Activated B cell treated with CpG ODN at 0.5 μM for 24 hours (primary cell): ENCODE measurements around the gene TWIST2. TPM values are rescaled to one million over a fixed set of nuclear protein-coding genes. Genes with fewer than 3 reads are reported as not detected.

ENCODE experiments used
- ATAC-seq: fragments of 200-7000 bp; cut with Tn5 transposase; one replicate; pipeline ENCODE4 v1.10.0; 2021; ENCODE audit warnings: low read depth, mild to moderate bottlenecking, moderate library complexity
- CTCF ChIA-PET: fragments of 350-600 bp; sonication (Branson Sonifier 250); formaldehyde crosslinking; loops from one replicate; lab custom pipeline; 2021; ENCODE audit warnings: antibody characterized with exemption; lab: Charles Lee
- POLR2A ChIA-PET: fragments of 350-600 bp; sonication (Branson Sonifier 250); formaldehyde crosslinking; loops from one replicate; lab custom pipeline; 2021; ENCODE audit warnings: antibody characterized with exemption; lab: Charles Lee
- DNase-seq: peaks from one replicate; pipeline ENCODE4 v3.0.0; 2022
- H3K27ac Mint-ChIP-seq: one replicate; pipeline ENCODE4 v1.8.0; 2020; ENCODE audit warnings: mixed read lengths
- H3K27me3 Mint-ChIP-seq: one replicate; pipeline ENCODE4 v1.8.0; 2021; ENCODE audit warnings: mixed read lengths
- H3K36me3 Mint-ChIP-seq: one replicate; pipeline ENCODE4 v1.8.0; 2021; ENCODE audit warnings: low read depth, mixed read lengths
- H3K4me1 Mint-ChIP-seq: one replicate; pipeline ENCODE4 v1.8.0; 2021; ENCODE audit warnings: mixed read lengths
- H3K4me3 Mint-ChIP-seq: one replicate; pipeline ENCODE4 v1.8.0; 2020; ENCODE audit warnings: mild to moderate bottlenecking, mixed read lengths
- H3K9me3 Mint-ChIP-seq: one replicate; pipeline ENCODE4 v1.8.0; 2020; ENCODE audit warnings: mixed read lengths
- intact Hi-C: fragments of 100-400 bp; cut with micrococcal nuclease; formaldehyde crosslinking; loops from one replicate; pipeline ENCODE4 v1.15.1; 2024
- total RNA-seq: library from RNA; stranded (reverse); gene quantifications from 2 replicates; pipeline ENCODE4 v1.2.3, GENCODE V29; 2022
- TF ChIP-seq, protein P1 (sequence below): fragments of 200-600 bp; IDR thresholded peaks from one replicate; pipeline ENCODE4 v1.8.0; 2022; ENCODE audit warnings: antibody characterized with exemption, mild to moderate bottlenecking

TWIST2 gene
- total RNA-seq, 1 donor from 2014 or later, result not detected

DNA sequence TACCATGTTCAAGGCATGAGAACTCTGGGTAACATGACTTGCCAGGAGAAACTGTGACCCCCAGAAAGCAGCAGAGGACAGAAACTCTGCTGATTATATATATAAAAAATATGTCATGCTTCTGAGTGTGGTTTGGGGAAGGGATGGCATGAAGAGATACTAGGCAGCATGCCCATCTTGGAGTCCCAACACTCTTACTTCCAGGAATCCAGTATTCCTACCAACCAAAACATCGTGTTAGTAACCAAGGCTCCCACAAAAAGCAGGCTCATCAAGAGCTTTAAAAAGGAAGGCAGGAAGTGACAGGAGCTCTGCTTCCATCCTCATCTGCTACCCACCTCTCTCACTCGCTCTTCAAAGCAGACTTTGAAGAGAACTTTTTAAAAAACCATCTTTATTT, 31.6 kb upstream of the TWIST2 start:
- H3K27me3 Mint-ChIP-seq, result peaks cover 22% of the 10 kb centered on the region
- H3K4me1 Mint-ChIP-seq, result no peaks in the 10 kb centered on the region
- no peak overlapping the region for H3K27ac Mint-ChIP-seq
- ChIA-PET CTCF (no interaction called here), POLR2A (no interaction called here)
- TF ChIP-seq, protein P1, sequence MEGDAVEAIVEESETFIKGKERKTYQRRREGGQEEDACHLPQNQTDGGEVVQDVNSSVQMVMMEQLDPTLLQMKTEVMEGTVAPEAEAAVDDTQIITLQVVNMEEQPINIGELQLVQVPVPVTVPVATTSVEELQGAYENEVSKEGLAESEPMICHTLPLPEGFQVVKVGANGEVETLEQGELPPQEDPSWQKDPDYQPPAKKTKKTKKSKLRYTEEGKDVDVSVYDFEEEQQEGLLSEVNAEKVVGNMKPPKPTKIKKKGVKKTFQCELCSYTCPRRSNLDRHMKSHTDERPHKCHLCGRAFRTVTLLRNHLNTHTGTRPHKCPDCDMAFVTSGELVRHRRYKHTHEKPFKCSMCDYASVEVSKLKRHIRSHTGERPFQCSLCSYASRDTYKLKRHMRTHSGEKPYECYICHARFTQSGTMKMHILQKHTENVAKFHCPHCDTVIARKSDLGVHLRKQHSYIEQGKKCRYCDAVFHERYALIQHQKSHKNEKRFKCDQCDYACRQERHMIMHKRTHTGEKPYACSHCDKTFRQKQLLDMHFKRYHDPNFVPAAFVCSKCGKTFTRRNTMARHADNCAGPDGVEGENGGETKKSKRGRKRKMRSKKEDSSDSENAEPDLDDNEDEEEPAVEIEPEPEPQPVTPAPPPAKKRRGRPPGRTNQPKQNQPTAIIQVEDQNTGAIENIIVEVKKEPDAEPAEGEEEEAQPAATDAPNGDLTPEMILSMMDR, result no peak
- no peak overlapping the region for H3K4me3 Mint-ChIP-seq
- intact Hi-C loops, result no loop called here
- H3K9me3 Mint-ChIP-seq, result peaks cover 2% of the 10 kb centered on the region
- H3K36me3 Mint-ChIP-seq, result no peaks in the 10 kb centered on the region
- no peak for DNase-seq
- no peak for ATAC-seq

DNA sequence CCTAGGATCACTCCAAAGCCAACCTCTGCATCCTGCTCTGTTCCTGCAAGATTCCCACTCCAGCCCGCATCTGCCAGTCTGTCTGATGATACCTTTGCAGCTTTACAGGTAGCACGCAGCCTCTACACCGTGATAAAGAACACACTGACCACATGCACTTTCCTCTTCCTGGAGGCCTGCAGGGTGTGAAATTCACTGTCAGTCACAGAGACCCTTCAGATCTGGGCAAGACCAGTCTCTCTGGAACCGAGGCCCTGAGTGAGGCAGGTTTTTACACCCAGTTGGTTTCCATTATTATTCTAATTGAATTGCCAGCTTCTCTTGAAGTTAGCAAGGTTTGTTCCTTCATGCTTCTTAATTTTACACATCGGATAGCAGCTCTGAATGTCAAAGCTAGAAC, 30.5 kb upstream of the TWIST2 start:
- no peaks in the 10 kb centered on the region for H3K36me3 Mint-ChIP-seq
- ChIA-PET CTCF (no interaction called here), POLR2A (no interaction called here)
- peaks cover 2% of the 10 kb centered on the region for H3K9me3 Mint-ChIP-seq
- H3K4me1 Mint-ChIP-seq, result no peaks in the 10 kb centered on the region
- ATAC-seq (no peak), DNase-seq (no peak)
- TF ChIP-seq, protein P1, result no peak
- H3K27me3 Mint-ChIP-seq, result peaks cover 22% of the 10 kb centered on the region
- H3K27ac Mint-ChIP-seq, result no peak overlapping the region
- intact Hi-C loops, result no loop called here
- H3K4me3 Mint-ChIP-seq, result no peak overlapping the region

DNA sequence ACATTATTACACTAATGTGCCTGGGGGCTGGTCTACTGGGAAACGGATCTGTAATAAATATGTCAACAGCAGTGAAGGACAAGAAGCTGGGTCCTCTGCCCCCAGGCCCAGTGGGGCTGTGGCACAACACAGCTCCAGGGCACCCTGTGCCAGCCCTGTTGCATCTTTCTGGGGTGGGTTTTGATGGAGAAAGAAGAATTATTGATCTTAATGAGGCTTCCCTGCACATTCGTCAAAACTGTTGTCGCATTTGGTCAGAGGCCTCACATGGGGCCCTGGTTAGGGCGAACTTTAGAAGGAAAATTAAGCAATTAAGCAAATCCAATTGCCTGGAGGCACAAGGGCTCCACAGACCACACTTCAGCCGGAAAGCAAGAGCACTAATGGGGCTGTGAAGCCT, 30.0 kb upstream of the TWIST2 start:
- no peak overlapping the region for H3K27ac Mint-ChIP-seq
- POLR2A ChIA-PET, result no interaction called here

DNA sequence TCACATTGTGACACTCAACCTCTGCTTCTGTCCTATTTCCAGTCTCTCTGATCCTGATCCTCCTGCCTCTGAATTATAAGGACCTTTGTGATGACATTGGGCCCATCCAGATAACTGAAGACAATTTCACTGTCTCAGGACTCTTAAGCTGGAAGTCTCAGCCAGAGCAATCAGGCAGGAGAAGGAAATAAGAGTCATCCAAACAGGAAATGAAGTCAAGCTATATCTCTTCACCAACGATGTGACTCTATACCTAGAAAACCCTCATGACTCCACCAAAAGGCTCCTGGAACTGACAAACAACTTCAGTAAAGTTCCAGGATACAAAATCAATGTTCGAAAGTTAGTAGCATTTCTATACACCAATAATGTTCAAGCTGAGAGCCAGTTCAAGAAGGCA, 29.3 kb upstream of the TWIST2 start:
- POLR2A ChIA-PET, result no interaction called here
- H3K4me1 Mint-ChIP-seq, result no peaks in the 10 kb centered on the region
- TF ChIP-seq, protein P1, result no peak
- H3K27me3 Mint-ChIP-seq, result peaks cover 20% of the 10 kb centered on the region
- no peaks in the 10 kb centered on the region for H3K36me3 Mint-ChIP-seq
- no peak for DNase-seq
- H3K9me3 Mint-ChIP-seq, result peaks cover 2% of the 10 kb centered on the region
- no peak overlapping the region for H3K4me3 Mint-ChIP-seq
- CTCF ChIA-PET, result no interaction called here
- H3K27ac Mint-ChIP-seq, result no peak overlapping the region
- intact Hi-C loops, result no loop called here
- no peak for ATAC-seq

More for the DNA sequence above, 30.0 kb upstream of the TWIST2 start:
- intact Hi-C loops, result no loop called here
- TF ChIP-seq, protein P1, result no peak
- H3K36me3 Mint-ChIP-seq, result no peaks in the 10 kb centered on the region
- DNase-seq (no peak), ATAC-seq (no peak)
- H3K4me3 Mint-ChIP-seq, result no peak overlapping the region
- CTCF ChIA-PET, result no interaction called here
- H3K9me3 Mint-ChIP-seq, result peaks cover 2% of the 10 kb centered on the region
- no peaks in the 10 kb centered on the region for H3K4me1 Mint-ChIP-seq
- H3K27me3 Mint-ChIP-seq, result peaks cover 22% of the 10 kb centered on the region

DNA sequence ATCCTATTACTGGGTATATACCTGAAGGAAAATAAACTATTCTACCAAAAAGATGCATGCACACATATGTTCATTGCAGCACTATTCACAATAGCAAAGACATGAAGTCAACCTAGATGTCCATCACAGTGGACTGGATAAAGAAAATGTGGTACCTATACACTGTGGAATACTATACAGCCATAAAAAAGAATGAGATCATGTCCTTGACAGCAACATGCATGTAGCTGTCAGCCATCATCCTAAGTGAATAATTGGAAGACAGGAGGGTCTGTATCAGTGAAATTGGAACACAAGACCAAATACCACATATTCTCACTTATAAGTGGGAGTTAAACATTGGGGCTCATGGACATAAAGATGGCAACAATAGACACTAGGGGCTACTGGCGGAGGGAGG, 27.7 kb upstream of the TWIST2 start:
- Mint-ChIP-seq H3K4me1 (no peaks in the 10 kb centered on the region), H3K27me3 (peaks cover 19% of the 10 kb centered on the region), H3K9me3 (peaks cover 10% of the 10 kb centered on the region), H3K4me3 (no peak overlapping the region), H3K27ac (no peak overlapping the region), H3K36me3 (no peaks in the 10 kb centered on the region)
- DNase-seq, result no peak
- POLR2A ChIA-PET, result no interaction called here
- TF ChIP-seq, protein P1, result no peak
- ATAC-seq, result no peak
- CTCF ChIA-PET, result no interaction called here
- intact Hi-C loops, result no loop called here
